HG03045 (cell line): ENCODE measurements around the gene AHNAK2.
"Not testable (repeated sequence)": the region's sequence is repeated elsewhere in the genome, so short reads cannot be mapped to it uniquely, and the experiment has no call there.

Source experiments
- ATAC-seq: cut with Tn5 transposase; IDR thresholded peaks from one replicate; pipeline ENCODE4 v1.9.1; 2021; ENCODE audit warnings: mild to moderate bottlenecking, moderate library complexity; ENCODE audit not compliant: unreplicated experiment

The AHNAK2 gene

DNA sequence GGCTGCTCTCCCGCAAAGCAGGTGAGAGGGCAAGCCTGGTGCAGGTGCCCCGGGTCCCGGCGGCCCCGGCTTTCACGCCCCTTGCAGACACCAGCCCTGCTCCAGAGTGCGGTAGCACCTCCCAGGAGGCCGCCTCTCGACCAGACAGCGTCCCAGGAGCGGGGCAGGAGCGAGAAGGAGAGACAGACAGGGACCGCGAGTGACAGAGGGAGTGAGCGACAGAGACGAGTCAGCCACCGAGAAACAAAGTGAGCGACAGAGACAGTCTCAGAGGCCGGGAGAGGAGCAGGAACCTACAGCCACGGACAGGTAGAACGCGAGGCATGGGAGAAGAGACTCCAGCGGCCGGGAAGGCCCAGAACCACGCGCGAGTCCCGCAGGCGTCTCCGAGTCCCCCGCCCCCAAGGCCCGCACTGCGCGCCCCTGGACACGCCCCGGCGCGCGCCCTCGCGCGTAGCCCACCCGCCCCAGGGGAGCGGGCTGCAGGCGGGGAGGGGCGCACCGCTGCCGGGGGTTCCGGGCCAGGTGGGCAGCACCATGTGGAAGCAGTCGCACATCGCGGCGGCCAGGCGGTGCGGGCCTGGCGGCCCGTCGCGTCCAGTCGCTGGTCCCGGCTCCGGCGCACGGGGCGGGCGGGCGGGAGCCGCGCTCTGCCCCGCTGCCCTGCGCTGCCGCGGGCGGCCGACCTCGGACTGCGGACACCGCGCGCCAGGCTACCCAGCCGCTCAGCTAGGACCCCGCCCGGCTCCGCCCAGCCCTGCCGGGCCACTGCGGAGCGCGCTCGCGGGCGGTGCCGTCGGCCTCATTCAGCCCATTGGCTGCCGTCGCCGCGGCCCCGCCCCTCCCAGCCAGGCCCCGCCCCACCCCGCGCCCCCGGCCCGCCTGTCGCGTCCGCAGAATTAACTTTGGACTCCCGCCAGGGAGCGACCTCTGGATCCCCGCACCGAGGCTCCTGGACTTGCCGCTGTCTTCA, at the start of gene AHNAK2:
AHNAK2 (minus strand) TSS at position 694 of the 973 bp plus-strand sequence; CDS start at position 557, 137 bp downstream.
- ATAC-seq = no peak

DNA sequence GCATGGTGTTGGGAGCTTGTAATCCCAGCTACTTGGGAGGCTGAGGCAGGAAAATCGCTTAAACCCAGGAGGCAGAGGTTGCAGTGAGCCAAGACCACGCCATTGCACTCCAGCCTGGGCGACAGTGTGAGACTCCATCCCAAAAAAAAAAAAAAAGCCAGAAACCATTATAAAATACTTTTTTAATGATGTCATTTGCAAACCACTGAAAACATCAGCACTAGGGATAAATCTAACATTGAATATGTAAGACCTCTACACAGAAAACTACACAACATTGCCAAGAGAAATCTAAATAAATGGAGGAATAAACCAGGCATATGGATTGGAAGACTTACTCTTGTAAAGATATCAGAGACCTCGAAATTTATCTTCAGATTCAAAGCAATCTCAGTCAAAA, 49.5 kb upstream of the AHNAK2 start:
- not testable (repeated sequence) for ATAC-seq

DNA sequence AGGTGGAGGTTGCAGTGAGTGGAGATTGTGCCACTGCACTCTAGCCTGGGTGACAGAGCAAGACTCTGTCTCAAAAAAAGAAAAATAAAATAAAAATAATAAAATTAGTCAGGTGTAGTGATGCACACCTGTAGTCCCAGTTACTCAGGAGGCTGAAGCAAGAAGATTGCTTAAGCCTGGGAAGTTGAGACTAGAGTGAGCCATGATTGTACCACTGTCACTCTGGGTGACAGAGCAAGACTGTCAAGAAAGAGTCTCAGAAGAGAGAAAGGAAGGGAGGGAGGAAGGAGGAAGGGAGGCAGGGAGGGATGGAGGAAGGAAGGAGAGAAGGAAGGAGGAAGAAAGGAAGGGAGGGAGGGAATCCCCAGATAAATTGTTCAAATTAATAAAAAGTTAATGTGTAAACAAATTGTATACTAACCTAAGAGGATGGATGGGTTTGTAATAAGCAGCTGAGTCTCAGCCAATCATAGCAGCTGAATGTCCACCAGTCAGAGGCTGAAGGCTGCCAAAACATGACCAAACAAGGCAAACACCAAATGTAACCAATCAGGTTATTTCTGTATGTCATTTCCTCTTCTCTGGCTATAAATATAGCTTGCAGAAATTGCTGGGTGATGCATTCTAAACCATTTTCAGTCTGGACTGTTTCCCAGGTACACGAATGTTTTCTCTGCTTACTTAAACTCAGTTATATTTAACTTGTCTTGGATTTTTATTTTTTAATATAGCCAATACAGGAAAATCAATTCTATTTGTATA, 48.8 kb upstream of the AHNAK2 start:
- ATAC-seq = no peak

DNA sequence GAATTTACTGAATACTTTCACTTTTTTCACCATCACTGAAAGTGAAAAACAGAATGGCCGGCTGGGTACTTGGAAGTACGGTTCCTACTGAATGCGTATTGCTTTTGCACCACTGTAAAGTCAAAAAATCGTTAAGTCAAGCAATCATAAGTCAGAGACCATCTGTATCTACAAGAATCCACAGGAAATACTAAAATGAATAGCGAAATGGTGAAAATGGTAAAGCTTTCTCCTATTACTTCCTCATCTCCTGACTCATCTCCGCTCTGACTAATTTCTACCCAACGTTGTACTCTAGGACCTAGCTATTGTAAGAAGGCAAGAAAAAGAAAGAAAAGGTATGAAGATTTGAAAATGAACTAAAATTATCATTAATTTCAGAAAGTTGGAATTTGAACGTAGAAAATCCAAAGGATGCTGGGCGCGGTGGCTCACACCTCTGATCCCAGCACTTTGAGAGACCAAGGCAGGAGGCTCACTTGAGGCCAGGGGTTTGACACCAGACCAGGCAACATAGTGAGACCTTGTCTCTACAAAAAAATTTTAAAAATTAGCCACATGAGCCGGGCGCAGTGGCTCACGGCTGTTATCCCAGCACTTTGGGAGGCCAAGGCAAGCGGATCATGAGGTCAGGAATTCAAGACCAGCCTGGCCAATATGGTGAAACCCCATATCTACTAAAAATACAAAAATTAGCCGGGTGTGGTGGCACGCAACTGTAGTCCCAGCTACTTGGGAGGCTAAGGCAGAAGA, 48.0 kb upstream of the AHNAK2 start:
- no peak for ATAC-seq

DNA sequence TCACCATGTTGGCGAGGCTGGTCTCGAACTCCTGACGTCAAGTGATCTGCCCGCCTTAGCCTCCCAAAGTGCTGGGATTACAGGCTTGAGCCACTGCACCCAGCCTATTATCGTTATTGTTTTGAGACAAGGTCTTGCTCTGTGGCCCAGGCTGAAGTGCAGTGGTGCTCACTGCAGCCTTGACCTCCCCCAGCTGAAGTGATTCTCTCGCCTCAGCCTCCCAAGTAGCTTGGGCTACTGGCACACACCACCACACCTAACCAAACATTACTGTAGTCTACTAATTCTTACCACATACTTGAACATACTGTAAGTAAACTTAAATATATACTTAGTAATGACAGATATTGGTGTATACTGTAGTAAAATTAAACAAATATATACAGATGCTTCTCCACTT, 47.3 kb upstream of the AHNAK2 start:
- no peak for ATAC-seq

DNA sequence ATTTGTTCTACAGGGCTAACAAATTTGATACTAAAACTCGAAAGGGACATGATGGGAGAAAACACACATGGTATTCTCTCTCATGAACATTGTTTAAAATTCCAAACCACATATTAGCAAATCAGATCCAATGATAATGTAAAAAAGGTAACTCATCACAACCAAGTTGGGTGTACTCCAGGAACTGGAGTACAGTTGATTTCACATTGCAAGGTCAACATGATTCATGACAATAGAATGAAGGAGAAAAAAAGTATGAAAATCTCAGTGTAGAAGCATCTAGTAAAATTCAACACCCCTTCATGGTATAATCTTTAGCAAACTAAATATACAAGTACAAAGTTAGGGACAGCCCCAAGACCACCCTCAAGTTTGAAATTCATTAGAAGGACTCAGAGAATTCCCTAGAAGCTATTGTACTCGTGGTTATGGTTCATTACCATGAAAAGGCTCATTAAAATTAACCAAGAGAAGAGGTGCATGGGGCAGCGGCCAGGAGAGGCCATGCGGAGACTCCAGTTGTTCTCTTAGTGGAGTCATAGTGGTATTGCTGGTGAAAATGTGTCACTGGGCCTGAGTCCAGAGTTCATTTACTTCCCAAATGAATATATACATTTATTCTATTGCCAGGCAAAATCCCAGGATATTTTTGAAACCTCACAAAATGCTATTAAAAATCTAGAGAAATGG, 45.8 kb upstream of the AHNAK2 start:
- ATAC-seq = no peak

DNA sequence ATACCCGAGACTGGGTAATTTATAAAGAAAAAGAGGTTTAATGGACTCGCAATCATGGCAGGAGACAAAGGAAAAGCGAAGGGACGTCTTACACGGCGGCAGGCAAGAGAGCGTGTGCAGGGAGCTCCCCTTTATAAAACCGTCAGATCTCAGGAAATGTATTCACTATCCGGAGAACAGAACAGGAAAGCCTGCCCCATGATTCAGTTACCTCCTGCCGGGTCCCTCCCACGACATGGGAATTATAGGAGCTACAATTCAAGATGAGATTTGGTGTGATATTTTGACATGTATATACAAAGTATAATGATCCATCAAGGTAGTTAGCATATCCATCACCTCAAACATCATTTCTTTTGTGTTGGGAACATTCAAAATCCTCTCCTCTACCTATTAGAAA, 45.0 kb upstream of the AHNAK2 start:
- no peak for ATAC-seq

DNA sequence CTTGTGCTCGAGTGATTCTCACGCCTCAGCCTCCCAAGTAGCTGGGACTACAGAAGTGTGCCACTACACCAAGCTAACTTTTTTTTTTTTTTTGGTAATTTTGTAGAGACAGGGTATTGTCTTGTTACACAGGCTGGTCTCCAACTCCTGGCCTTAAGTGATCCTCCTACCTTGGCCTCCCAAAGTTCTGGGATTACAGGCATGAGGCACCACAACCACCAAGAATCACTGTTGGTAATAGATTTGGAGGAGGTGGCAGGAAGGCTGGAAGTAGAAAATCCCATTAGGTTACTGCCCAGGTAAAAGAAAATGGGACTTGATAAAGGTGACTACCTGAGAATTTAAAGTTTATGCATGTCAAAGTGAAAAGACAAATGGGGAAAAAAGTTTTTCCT, 44.1 kb upstream of the AHNAK2 start:
- no peak for ATAC-seq

DNA sequence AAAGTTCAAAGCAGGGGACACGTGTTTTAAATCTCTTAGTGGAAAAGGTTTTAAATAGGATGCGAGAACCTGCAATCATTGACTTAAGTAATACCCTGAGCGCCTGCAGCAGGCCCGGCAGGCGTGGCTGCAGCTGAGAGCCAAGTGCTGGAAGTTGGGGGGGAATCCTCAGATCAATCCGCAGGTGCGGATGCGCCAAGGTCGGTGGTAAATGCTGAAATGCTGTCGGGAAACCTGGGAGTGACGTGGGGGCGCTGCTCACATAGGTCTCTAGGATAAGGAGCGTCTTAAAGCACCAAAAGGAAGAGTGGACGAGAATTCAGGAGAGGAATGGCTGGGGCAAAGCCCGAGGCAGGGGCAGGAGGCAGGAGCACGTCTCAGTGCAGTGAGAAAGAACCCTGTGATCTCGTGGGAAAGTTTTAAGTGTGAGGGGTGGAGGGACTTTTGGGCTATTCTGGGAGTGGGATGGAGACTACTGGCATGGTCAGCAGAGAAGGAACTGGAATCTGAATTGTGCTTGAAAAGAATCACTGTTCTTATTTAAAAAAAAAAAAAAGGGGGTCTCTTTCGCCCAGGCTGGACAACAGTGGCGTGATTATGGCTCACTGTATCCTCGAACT, 43.6 kb upstream of the AHNAK2 start:
- no peak for ATAC-seq

DNA sequence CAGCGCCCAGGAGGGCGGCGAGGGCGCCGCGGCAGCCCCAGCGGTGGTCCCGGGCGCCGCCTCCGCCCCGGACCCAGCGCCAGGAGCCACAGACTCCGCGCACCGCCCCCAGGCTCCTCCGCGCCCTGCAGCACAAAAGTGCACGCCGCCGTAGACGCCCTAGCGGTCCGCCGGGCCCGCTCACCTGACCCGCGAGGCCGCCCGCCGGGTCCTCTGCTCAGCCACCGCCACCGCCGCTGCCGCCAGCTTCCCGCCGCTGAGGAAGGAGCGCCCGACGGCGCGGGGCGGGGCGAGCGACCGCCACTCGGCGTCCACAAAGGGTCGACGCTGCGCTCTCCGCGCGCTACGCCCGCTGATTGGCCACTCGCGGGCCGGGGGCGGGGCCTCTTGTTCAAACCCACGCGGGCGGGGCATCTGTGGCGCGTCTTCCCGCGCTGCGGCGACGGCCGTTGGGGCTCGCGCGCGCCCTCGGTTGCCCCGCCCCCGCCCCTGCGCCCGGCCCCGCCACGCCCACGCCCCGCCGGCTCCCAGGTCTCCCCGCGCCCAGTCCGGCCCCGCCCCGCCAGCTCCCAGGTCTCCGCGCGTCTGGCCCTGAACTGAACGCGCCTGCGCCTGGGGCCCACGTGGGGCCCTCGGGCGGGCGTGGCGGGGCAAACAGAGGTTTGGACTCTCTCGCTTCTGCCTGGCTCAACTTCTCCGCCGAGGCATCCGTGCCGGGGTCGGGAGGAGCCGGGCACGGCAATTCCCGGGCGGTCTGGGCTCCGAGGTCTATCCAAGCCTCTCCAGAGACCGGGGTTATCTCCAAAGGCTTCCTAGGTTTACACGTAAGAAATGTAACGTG, 42.9 kb upstream of the AHNAK2 start, which contains the start of gene CDCA4:
CDCA4 (minus strand) TSS at position 269 of the 841 bp plus-strand sequence. CDS start 9,154 bp downstream, outside the sequence.
- ATAC-seq = peak; percentile 79

DNA sequence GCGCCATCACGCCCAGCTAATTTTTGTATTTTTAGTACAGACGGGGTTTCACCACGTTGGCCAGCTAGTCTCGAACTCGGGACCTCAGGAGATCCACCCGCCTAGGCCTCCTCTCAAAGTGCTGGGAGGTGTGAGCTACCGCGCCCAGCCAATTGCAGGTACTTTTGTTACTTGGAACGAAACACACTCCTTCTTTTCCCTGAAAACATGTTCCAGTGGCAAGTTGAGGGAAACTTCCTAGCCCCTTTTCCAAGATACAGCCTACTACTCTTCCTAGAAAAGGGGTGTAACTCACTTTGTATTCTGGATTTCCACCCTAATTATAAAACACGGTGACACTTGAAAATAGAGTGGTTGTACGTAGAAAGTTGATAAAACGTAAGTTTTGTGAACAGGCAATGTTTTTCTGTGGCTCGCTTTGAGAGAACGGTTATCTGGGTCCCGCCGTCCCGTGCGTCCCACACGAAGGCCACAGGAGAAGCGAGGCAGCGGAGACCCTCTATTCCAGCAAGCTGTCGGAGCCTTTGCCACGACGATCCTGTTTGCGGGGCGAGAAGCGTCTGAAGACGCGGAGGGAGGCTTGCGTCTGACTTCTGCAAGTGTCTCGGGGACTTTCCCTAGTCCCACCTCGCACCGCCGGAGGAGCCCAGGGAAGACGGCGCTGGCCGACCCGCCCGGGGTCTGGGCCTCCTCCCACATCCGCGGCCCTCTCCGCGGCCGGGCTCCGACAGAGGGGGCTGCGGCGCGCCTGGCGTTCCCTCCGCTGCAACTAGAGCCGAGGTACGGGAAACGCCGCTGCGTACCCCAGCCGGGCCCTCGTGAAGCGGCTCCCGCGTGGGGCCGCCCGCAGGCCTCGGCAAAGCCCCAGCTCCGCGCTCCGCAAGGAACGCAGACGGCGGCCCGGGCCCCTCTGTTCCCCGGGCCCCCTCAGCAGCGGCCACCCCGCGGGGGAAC, 42.0 kb upstream of the AHNAK2 start:
- ATAC-seq = peak; percentile 33

DNA sequence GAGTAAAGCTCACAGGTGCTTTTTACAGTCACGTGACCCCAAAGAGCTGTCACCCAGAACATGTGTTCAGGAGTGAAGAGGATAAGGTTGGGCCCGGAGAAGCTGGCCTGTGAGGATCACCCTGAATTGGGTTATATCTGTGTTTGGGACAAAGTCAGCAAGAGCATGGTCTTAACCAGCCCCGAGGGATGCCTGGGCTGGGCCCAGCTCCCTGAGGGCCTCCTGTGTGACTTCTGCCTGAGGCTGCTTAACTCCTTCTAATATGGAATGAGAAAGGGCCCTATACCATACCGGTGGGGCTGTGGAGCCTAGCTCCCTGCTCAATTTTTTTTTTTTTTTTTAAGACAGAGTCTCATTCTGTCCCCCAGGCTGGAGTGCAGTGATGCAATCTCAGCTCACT, 40.2 kb upstream of the AHNAK2 start:
- ATAC-seq = no peak

DNA sequence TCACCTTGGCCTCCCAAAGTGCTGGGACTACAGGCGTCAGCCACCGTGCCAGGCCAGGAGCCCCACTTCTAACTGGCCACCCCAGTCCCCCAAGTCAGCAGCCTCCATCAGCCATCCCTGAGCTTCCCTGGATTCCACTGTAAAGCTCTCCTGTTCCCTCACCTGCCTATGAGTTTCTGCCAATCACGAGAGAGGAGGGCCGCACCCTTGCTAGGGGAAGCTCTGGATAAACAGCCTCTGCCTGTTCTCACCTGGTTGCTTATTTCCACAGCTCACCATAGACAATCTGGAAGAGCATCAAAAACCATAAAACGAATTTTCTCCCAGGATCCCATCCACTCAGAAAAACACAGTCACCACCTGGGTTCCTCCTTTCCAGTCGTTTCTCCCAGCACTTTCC, 37.7 kb upstream of the AHNAK2 start:
- ATAC-seq = no peak

DNA sequence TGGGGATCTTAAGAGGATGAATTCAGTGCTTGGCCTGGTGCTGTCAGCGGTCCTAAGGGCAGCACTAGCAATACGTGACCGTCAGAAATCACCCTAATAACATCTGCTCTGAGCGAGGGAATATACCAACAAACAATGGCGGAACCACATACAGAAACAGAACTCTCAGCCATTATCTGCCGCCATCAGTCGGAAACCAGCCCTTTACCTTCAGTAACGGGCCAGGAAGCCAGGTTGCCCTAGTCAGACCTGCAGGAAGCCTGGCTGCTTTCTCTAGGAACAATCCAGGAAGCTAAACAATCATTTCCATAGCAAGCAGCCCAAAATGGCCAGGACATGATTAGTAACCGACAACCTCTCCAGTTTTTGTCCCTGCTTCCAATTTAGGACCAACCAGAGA, 37.1 kb upstream of the AHNAK2 start:
- no peak for ATAC-seq

DNA sequence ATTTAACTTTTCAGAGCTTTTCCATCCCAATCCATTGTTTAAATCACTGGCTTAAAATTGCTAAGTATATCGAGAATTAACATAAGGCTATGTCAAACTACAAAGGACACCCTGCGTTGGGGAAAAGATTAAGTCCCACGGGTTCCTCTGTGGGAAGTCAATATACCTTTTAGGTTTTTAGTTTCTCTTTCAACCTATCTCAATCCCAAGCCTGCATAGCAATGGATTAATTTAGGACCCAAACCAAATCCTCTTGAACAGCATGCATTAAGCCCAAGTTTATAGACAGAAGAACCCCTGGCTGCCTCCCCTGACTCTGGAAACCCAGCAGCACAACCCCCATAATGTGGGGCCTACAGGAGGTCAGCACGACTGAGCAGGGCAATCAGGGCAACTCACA, 36.5 kb upstream of the AHNAK2 start:
- no peak for ATAC-seq

DNA sequence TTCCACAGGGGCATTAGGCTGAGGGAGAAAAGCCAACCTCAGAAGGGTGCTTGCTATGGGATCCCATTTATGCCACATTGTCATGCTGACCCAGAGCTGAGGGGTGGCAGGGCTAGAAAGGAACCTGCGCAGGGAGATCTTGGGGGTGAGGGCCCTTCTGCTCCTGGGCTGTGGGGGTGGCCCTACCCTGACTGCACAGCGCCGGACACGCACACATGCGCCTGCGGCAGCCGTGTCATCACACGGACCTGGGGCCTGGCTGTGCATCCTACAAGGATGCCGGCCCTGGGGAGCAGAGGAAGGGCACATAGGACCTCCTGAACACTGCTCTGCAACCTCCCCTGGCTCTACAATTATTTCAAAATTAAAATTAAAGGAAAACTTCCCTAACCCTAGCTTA, 35.9 kb upstream of the AHNAK2 start:
- no peak for ATAC-seq

DNA sequence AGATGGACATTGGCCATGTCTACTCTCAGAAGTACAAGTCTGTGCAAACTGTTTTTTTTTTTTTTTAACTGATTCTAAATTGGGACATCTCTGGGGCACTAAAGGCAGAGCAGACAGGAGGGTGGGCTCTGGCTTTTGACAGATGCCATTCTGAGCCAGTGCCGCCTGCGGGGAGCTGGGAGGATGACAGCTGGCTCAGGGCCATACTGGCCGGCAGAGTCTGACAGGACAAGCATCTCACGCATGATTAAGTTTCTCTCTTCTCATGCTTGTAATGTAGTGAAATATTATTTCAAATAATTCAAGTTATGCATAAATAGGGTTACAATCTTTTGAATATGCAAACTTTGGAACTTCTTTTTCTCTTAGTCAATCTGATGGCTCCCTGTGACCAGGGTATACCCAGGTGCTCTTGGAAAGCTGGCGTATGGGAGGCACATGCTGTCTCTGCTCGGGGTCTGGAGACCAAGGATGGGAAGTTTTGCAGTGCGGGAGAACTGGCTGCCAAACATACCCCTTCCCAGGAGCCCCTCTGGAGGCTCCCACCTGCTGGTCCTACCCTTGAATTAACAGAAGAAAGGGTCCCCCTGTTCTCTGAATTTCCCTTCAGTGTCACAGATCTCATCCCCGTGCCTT, 35.1 kb upstream of the AHNAK2 start:
- ATAC-seq = no peak
